ENCODE data around the gene PLOD1.

DNA sequence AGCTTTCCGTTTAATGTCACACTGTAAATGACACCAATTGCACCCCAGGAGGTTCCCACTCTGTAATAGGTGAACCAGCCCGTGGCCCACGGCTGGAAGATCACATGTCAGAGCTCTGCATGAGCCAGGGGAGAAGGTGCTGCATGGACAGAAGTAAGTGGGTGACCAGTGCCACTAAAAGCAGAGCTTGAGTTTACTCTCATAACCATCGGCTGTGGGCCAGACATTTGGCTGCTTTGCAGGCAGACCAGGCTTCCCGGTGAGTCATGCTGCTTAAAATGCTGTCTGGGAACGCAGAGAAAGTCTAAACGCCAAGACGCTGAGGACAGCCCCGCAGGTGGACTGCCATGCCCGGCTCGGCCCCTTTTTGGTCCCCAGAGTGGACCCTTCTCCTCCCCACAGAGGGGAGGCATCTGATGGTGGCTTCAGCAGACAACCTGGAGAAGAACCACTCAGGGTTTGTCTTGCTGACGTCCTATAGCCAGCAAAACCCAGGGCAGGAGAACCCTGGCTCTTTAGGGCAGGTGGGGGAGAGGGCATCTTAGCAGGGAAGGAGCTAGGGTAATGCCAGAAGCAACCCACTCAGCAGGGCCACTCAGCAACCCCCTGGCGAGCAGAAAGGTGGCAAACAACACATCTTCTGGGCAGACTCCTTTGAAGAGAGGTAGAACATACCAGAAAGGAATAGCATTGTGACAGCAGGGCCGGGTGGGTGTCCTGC lies 15.6 kb upstream of the PLOD1 start:
- TF ChIP-seq EZH2 (IDR thresholded peaks at IDR 0.05; ENCODE audit: borderline replicate concordance, low read depth, low read length, severe bottlenecking), result no peak
- TF ChIP-seq, protein P1, sequence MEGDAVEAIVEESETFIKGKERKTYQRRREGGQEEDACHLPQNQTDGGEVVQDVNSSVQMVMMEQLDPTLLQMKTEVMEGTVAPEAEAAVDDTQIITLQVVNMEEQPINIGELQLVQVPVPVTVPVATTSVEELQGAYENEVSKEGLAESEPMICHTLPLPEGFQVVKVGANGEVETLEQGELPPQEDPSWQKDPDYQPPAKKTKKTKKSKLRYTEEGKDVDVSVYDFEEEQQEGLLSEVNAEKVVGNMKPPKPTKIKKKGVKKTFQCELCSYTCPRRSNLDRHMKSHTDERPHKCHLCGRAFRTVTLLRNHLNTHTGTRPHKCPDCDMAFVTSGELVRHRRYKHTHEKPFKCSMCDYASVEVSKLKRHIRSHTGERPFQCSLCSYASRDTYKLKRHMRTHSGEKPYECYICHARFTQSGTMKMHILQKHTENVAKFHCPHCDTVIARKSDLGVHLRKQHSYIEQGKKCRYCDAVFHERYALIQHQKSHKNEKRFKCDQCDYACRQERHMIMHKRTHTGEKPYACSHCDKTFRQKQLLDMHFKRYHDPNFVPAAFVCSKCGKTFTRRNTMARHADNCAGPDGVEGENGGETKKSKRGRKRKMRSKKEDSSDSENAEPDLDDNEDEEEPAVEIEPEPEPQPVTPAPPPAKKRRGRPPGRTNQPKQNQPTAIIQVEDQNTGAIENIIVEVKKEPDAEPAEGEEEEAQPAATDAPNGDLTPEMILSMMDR (IDR thresholded peaks at IDR 0.05; ENCODE audit: borderline replicate concordance, extremely low read depth, low read length, poor library complexity, severe bottlenecking), result no peak

Measured in DND-41 (cell line).